HEK293 (cell line): ENCODE data around the gene ING5.

Source experiments
- CTCF ChIA-PET: fragments of 350-600 bp; formaldehyde crosslinking; extraction: SDS; loops from one replicate; lab custom pipeline; 2021; ENCODE audit warnings: antibody characterized with exemption; lab: Yijun Ruan, JAX
- POLR2A ChIA-PET: fragments of 300-600 bp; formaldehyde crosslinking; extraction: SDS; loops from one replicate; lab custom pipeline; 2020; ENCODE audit warnings: antibody characterized with exemption, inconsistent platforms; lab: Yijun Ruan, JAX
- H3K27ac ChIP-seq: fragments of 200-500 bp; sonication (Bioruptor generic); 2 replicates; pipeline ENCODE4 v1.5.1; 2014; ENCODE audit warnings: low read depth, low read length, control low read depth, inconsistent platforms; ENCODE audit errors: extremely low read depth
- H3K36me3 ChIP-seq, 2 experiments: fragments of 200-500 bp in 1 of 2; sonication (Bioruptor generic) in 1 of 2; 1 replicate in 1 of 2; 2 replicates in 1 of 2; pipeline ENCODE4 v1.5.1; 2014 to 2017; ENCODE audit warnings: inconsistent platforms in 2 of 2, low read length in 2 of 2; ENCODE audit not compliant: control insufficient read depth in 2 of 2, insufficient read depth in 1 of 2
- H3K4me1 ChIP-seq: fragments of 200-500 bp; sonication (Bioruptor generic); 2 replicates; pipeline ENCODE4 v1.5.1; 2014; ENCODE audit warnings: mild to moderate bottlenecking, low read length, inconsistent platforms; ENCODE audit not compliant: control insufficient read depth, insufficient read depth
- H3K4me3 ChIP-seq: 2 replicates; pipeline ENCODE4 v1.5.1; 2011; ENCODE audit warnings: low read depth, mild to moderate bottlenecking, control low read depth, low read length, moderate library complexity
- H3K9me3 ChIP-seq: fragments of 200-500 bp; sonication (Bioruptor generic); 2 replicates; pipeline ENCODE4 v1.5.1; 2014; ENCODE audit warnings: low read depth, low read length, inconsistent platforms; ENCODE audit not compliant: control insufficient read depth, insufficient read depth
- GLIS1 ChIP-seq: fragments of 450-650 bp; formaldehyde crosslinking; IDR thresholded peaks from 2 replicates; pipeline ENCODE4 v1.5.1; 2016; ENCODE audit warnings: missing biosample characterization, missing genetic modification characterization
- GLIS2 ChIP-seq: fragments of 450-650 bp; formaldehyde crosslinking; IDR thresholded peaks from 2 replicates; pipeline ENCODE4 v1.5.1; 2016; ENCODE audit warnings: missing biosample characterization, missing genetic modification characterization
- HOXC10 ChIP-seq: sonication (generic); formaldehyde crosslinking; IDR thresholded peaks from 2 replicates; pipeline ENCODE4 v1.8.1; 2023; ENCODE audit warnings: mild to moderate bottlenecking, missing genetic modification reagents
- KLF10 ChIP-seq: fragments of 450-650 bp; IDR thresholded peaks from 2 replicates; pipeline ENCODE4 v1.5.1; 2018; ENCODE audit warnings: missing biosample characterization, mild to moderate bottlenecking, missing genetic modification characterization
- MYNN ChIP-seq: fragments of 450-650 bp; formaldehyde crosslinking; IDR thresholded peaks from 2 replicates; pipeline ENCODE4 v1.5.1; 2016; ENCODE audit warnings: missing biosample characterization, missing genetic modification characterization, borderline replicate concordance
- PBX3 ChIP-seq: sonication (generic); formaldehyde crosslinking; IDR thresholded peaks from 2 replicates; pipeline ENCODE4 v1.8.1; 2022; ENCODE audit warnings: mild to moderate bottlenecking, moderate library complexity, missing genetic modification reagents
- YY2 ChIP-seq: fragments of 450-650 bp; formaldehyde crosslinking; IDR thresholded peaks from 2 replicates; pipeline ENCODE4 v1.5.1; 2016; ENCODE audit warnings: missing biosample characterization, missing genetic modification characterization
- ZBTB8A ChIP-seq: fragments of 450-650 bp; formaldehyde crosslinking; IDR thresholded peaks from 2 replicates; pipeline ENCODE4 v1.5.1; 2016; ENCODE audit warnings: missing biosample characterization, missing genetic modification characterization
- ZFP69B ChIP-seq: fragments of 450-650 bp; formaldehyde crosslinking; IDR thresholded peaks from 2 replicates; pipeline ENCODE4 v1.5.1; 2016; ENCODE audit warnings: missing biosample characterization, missing genetic modification characterization
- ZIC2 ChIP-seq: fragments of 450-650 bp; formaldehyde crosslinking; IDR thresholded peaks from 2 replicates; pipeline ENCODE4 v1.5.1; 2016; ENCODE audit warnings: missing biosample characterization, missing genetic modification characterization
- ZNF280D ChIP-seq: fragments of 450-650 bp; formaldehyde crosslinking; IDR thresholded peaks from 2 replicates; pipeline ENCODE4 v1.5.1; 2016; ENCODE audit warnings: missing biosample characterization, missing genetic modification characterization
- ZNF335 ChIP-seq: fragments of 450-650 bp; formaldehyde crosslinking; conservative IDR thresholded peaks from 2 replicates; pipeline ENCODE4 v1.5.1; 2016; ENCODE audit warnings: missing biosample characterization, missing genetic modification characterization
- ZNF366 ChIP-seq: fragments of 450-650 bp; formaldehyde crosslinking; conservative IDR thresholded peaks from 2 replicates; pipeline ENCODE4 v1.5.1; 2016; ENCODE audit warnings: missing biosample characterization, missing genetic modification characterization
- ZNF394 ChIP-seq: fragments of 450-650 bp; formaldehyde crosslinking; IDR thresholded peaks from 2 replicates; pipeline ENCODE4 v1.5.1; 2016; ENCODE audit warnings: missing biosample characterization, missing genetic modification characterization, mild to moderate bottlenecking, moderate library complexity, borderline replicate concordance
- ZNF560 ChIP-seq: fragments of 450-650 bp; formaldehyde crosslinking; IDR thresholded peaks from 2 replicates; pipeline ENCODE4 v1.5.1; 2017; ENCODE audit warnings: missing biosample characterization, missing genetic modification characterization, borderline replicate concordance
- ZNF596 ChIP-seq: fragments of 450-650 bp; IDR thresholded peaks from 2 replicates; pipeline ENCODE4 v1.5.0; 2018; ENCODE audit warnings: missing biosample characterization, mild to moderate bottlenecking, missing genetic modification characterization, moderate library complexity
- ZNF600 ChIP-seq: fragments of 450-650 bp; formaldehyde crosslinking; IDR thresholded peaks from 2 replicates; pipeline ENCODE4 v1.5.1; 2016; ENCODE audit warnings: missing biosample characterization, missing genetic modification characterization
- ZNF677 ChIP-seq: fragments of 450-650 bp; IDR thresholded peaks from 2 replicates; pipeline ENCODE4 v1.5.0; 2018; ENCODE audit warnings: missing biosample characterization, mild to moderate bottlenecking, missing genetic modification characterization, moderate library complexity
- ZNF747 ChIP-seq: fragments of 450-650 bp; formaldehyde crosslinking; IDR thresholded peaks from 2 replicates; pipeline ENCODE4 v1.5.1; 2016; ENCODE audit warnings: missing biosample characterization, missing genetic modification characterization
- ZNF76 ChIP-seq: fragments of 450-650 bp; formaldehyde crosslinking; IDR thresholded peaks from 2 replicates; pipeline ENCODE4; 2016; ENCODE audit warnings: low read depth, missing biosample characterization, missing genetic modification characterization, borderline replicate concordance
- ZNF776 ChIP-seq: fragments of 450-650 bp; formaldehyde crosslinking; IDR thresholded peaks from 2 replicates; pipeline ENCODE4 v1.5.0; 2017; ENCODE audit warnings: missing biosample characterization, missing genetic modification characterization, borderline replicate concordance
- TF ChIP-seq, protein P1 (sequence below): fragments of 450-650 bp; formaldehyde crosslinking; IDR thresholded peaks from 2 replicates; pipeline ENCODE4 v1.5.1; 2016; ENCODE audit warnings: missing biosample characterization, missing genetic modification characterization
- TF ChIP-seq, protein P2 (sequence below): fragments of 450-650 bp; formaldehyde crosslinking; optimal IDR thresholded peaks from 2 replicates; pipeline ENCODE3; 2016; ENCODE audit warnings: missing biosample characterization, mild to moderate bottlenecking, missing genetic modification characterization
- TF ChIP-seq, protein P3 (sequence below): fragments of 450-650 bp; formaldehyde crosslinking; IDR thresholded peaks from 2 replicates; pipeline ENCODE4 v1.5.1; 2017; ENCODE audit warnings: missing biosample characterization, missing genetic modification characterization

The ING5 gene

DNA sequence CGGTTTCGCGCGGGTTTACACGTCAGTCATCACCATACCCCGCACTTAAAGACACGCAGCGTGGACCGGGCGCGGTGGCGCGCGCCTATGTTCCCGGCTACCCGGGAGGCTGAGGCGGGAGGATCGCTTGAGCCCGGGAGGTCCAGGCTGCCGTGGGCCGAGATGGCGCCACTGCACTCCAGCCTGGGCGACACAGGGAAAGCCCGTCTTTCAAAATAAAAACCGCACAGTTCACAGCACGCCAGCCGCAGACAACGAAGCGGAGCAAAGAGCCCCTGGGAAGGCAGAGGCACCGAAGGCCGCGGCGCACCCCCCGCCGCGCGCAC lies 15.6 kb upstream of the ING5 start:
- peak overlapping the region; percentile 77 for H3K27ac ChIP-seq
- ChIA-PET CTCF (interaction anchor here (0.6 to 1.2 kb wide), 5 partner anchors 11 to 192 kb away, joined by 3 to 6 read pairs (median 4); partner anchors contain the start of gene ING5), POLR2A (interaction anchor here (0.6 to 2.1 kb wide), 19 partner anchors 9 to 866 kb away, joined by 3 to 58 read pairs (median 4); partner anchors contain the start of genes ATG4B, D2HGDH, HDLBP and ING5)
- H3K9me3 ChIP-seq = no peaks in the 10 kb centered on the region
- TF ChIP-seq ZNF280D (tag by site-specific recombination) (no peak), MYNN (tag by site-specific recombination) (peak; percentile 76; the same call in 1 of the 2 replicates), GLIS2 (0 out of 2 replicates have a peak, but pooled peaks have one; percentile 15), ZNF366 (tag by site-specific recombination) (no peak), YY2 (tag by site-specific recombination) (no peak), ZNF335 (tag by site-specific recombination) (peak; percentile 51), ZNF776 (no peak), ZFP69B (tag by site-specific recombination) (no peak), GLIS1 (tag by site-specific recombination) (peak; percentile 42; the same call in 1 of the 2 replicates), ZNF600 (tag by site-specific recombination) (no peak), ZNF394 (no peak; the same call in 1 of the 2 replicates), ZIC2 (tag by site-specific recombination) (peak; percentile 52)
- TF ChIP-seq, protein P1, sequence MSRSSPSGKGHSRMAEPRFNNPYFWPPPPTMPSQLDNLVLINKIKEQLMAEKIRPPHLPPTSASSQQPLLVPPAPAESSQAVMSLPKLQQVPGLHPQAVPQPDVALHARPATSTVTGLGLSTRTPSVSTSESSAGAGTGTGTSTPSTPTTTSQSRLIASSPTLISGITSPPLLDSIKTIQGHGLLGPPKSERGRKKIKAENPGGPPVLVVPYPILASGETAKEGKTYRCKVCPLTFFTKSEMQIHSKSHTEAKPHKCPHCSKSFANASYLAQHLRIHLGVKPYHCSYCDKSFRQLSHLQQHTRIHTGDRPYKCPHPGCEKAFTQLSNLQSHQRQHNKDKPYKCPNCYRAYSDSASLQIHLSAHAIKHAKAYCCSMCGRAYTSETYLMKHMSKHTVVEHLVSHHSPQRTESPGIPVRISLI (tag by site-specific recombination) = no peak
- H3K4me1 ChIP-seq = 0 out of 2 replicates have a peak, but pooled peaks cover 2% of the 10 kb centered on the region
- H3K4me3 ChIP-seq = peak overlapping the region; percentile 63
- peaks cover 45 to 61% of the 10 kb centered on the region in 2 experiments for H3K36me3 ChIP-seq

GRCh38 chr2:241686650-241687425 lies 15.0 kb upstream of the ING5 start, which contains the start of gene DTYMK:
Gene DTYMK, minus strand, starts transcription at chr2:241686815. Its CDS starts 32 bp downstream, at chr2:241686783.
- POLR2A ChIA-PET = interaction anchor here (0.6 to 2.1 kb wide), 21 partner anchors 9 to 867 kb away, joined by 3 to 58 read pairs (median 4); partner anchors contain the start of genes ATG4B, D2HGDH, HDLBP and ING5
- CTCF ChIA-PET = interaction anchor here (0.6 to 1.2 kb wide), 8 partner anchors 11 to 192 kb away, joined by 3 to 6 read pairs (median 4); partner anchors contain the start of gene ING5
- Histone ChIP-seq H3K36me3 (peaks cover 40 to 60% of the 10 kb centered on the region in 2 experiments), H3K4me1 (0 out of 2 replicates have a peak, but pooled peaks cover 2% of the 10 kb centered on the region), H3K4me3 (peak within 1 kb of the TSS; percentile 63), H3K27ac (peak within 1 kb of the TSS; percentile 85), H3K9me3 (no peaks in the 10 kb centered on the region)
- TF ChIP-seq ZNF76 (tag by site-specific recombination) (peak; percentile 56; the same call in 1 of the 2 replicates), ZBTB8A (peak; percentile 87), ZNF560 (tag by site-specific recombination) (no peak), ZNF677 (tag by site-specific recombination) (peak; percentile 52; the same call in 1 of the 2 replicates), ZNF747 (no peak), ZIC2 (tag by site-specific recombination) (peak; percentile 86), ZNF596 (tag by site-specific recombination) (peak; percentile 40; the same call in 1 of the 2 replicates), PBX3 (CRISPR knock-in tag) (peak; percentile 72; the same call in 1 of the 2 replicates), HOXC10 (CRISPR knock-in tag) (no peak), KLF10 (tag by site-specific recombination) (0 out of 2 replicates have a peak, but pooled peaks have one; percentile 48)
- TF ChIP-seq, protein P2, sequence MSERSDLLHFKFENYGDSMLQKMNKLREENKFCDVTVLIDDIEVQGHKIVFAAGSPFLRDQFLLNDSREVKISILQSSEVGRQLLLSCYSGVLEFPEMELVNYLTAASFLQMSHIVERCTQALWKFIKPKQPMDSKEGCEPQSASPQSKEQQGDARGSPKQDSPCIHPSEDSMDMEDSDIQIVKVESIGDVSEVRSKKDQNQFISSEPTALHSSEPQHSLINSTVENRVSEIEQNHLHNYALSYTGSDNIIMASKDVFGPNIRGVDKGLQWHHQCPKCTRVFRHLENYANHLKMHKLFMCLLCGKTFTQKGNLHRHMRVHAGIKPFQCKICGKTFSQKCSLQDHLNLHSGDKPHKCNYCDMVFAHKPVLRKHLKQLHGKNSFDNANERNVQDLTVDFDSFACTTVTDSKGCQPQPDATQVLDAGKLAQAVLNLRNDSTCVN (tag by site-specific recombination) = peak; percentile 85
- TF ChIP-seq, protein P3, sequence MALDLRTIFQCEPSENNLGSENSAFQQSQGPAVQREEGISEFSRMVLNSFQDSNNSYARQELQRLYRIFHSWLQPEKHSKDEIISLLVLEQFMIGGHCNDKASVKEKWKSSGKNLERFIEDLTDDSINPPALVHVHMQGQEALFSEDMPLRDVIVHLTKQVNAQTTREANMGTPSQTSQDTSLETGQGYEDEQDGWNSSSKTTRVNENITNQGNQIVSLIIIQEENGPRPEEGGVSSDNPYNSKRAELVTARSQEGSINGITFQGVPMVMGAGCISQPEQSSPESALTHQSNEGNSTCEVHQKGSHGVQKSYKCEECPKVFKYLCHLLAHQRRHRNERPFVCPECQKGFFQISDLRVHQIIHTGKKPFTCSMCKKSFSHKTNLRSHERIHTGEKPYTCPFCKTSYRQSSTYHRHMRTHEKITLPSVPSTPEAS (tag by site-specific recombination) = no peak
